HG03521 (cell line): Measurements from ENCODE around the gene HSD17B8.

Experiments
- ATAC-seq: cut with Tn5 transposase; IDR thresholded peaks from one replicate; pipeline ENCODE4 v1.9.1; 2021; ENCODE audit warnings: mild to moderate bottlenecking, moderate library complexity; ENCODE audit not compliant: unreplicated experiment

Gene HSD17B8

GRCh38 chr6:33204415-33205190 is at the start of gene HSD17B8:
HSD17B8 (plus strand) TSS chr6:33204655; CDS start chr6:33204669, 14 bp downstream.
- ATAC-seq, result peak; percentile 38

DNA sequence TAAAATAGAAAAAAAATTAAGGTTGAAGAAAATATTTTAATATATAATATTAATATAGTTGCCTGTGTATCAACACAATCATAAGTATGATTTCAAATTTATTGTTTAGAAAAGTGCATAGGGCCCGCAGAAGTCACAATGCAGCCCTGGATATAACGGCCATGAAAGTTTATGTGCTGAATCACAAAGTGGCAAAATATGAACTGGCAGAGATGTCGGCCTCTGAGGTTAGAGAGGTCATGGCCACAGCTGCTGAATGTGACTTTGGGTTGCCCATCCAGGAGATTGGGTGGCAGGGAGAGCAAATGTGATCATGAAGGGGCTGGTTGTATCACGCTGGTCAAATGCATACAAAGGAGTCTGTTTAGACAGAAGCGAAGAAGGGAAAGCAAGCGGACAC is 47.9 kb upstream of the HSD17B8 start:
- ATAC-seq, result no peak

- no peak for ATAC-seq
These were observed 47.5 kb upstream of the HSD17B8 start for GRCh38 chr6:33156964-33157363.

DNA sequence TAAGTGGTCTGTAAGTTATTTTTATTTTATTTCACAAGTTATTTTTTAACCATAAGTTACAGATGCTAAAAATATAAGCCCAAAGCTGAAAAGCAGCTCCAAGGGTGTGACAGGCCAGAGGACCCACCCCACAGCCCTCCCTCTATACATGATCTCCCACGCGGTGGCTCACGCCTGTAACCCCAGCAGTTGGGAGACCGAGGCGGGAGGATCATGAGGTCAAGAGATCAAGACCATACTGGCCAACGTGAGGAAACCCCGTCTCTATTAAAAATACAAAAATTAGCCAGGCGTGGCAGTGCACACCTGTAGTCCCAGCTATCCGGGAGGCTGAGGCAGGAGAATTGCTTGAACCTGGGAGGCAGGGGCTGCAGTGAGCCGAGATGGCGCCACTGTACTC is 44.4 kb upstream of the HSD17B8 start:
- no peak for ATAC-seq

- ATAC-seq, result no peak
These were observed 43.6 kb upstream of the HSD17B8 start for GRCh38 chr6:33160728-33161344.

- ATAC-seq, result no peak
These were observed 42.8 kb upstream of the HSD17B8 start for GRCh38 chr6:33161354-33162331.

- no peak for ATAC-seq
These were observed 40.9 kb upstream of the HSD17B8 start for GRCh38 chr6:33163540-33163939.

- no peak for ATAC-seq
These were observed 40.3 kb upstream of the HSD17B8 start for GRCh38 chr6:33164176-33164575.

DNA sequence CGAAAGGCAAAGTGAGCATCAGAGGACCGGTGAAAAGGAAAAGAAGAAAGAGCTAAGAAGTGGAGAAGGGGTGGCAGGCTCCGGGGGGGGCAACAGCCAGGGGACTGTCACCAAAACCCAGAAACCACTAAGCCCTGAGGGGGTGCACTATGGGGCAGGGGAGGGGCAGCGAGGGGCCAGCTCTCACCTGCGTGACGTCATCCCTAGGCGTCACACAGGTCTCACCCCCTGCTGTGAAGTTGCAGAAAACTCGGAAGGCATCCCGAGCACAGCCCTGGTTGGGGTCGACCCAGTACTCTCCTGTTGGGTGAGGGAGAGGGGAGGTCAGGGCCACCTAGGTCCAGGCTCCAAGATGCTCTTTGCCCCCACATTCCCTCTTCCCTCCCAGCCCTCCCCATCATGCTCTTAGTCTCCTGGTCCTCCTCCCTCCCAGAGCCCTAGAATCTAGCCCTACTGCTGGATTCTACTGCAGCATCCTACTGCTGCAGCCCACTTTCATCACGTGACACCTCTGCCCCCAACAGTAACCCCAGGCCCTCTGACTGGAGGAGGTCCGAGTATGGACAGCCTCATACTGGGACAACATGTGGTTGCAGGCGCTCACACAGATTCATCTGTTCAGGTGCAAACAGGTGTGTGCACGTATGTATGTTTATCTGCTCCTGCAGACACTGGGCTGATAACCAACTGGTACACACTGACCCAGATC is 39.6 kb upstream of the HSD17B8 start:
- no peak for ATAC-seq

DNA sequence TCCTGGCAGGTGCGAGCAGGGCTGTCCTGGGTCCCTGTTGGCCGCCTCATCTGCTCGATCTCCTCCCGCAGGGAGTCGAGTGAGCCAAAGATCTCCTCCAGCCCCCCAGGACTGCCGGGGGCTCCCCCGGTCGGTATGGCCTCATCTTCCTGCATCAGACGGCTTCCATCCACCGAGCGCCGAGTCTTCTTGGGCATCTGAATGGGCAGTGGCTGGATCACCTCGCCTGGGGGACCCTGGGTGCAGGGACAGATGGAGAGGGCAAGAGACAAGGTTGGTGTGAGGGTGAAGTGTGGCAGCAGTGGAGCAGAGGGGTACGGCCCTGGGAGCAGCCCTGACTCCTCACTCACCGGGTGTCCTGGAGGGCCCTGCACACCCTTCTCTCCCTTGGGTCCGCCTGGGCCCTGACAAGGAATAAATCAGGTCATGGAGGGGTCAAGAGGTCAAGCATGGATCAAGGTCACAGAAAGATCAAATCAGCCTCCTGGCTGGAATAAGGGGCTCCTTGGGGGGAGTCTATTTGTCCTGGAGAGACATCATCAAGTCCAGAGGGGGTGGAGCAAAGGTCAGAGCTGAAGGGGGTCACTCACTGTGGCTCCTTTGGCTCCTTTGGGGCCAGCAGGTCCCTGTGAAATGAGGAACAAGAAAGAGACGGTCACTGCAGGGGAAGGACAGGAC is 38.7 kb upstream of the HSD17B8 start:
- no peak for ATAC-seq

GRCh38 chr6:33166363-33166762 is 38.1 kb upstream of the HSD17B8 start:
- no peak for ATAC-seq

GRCh38 chr6:33166811-33167210 is 37.6 kb upstream of the HSD17B8 start:
- no peak for ATAC-seq

DNA sequence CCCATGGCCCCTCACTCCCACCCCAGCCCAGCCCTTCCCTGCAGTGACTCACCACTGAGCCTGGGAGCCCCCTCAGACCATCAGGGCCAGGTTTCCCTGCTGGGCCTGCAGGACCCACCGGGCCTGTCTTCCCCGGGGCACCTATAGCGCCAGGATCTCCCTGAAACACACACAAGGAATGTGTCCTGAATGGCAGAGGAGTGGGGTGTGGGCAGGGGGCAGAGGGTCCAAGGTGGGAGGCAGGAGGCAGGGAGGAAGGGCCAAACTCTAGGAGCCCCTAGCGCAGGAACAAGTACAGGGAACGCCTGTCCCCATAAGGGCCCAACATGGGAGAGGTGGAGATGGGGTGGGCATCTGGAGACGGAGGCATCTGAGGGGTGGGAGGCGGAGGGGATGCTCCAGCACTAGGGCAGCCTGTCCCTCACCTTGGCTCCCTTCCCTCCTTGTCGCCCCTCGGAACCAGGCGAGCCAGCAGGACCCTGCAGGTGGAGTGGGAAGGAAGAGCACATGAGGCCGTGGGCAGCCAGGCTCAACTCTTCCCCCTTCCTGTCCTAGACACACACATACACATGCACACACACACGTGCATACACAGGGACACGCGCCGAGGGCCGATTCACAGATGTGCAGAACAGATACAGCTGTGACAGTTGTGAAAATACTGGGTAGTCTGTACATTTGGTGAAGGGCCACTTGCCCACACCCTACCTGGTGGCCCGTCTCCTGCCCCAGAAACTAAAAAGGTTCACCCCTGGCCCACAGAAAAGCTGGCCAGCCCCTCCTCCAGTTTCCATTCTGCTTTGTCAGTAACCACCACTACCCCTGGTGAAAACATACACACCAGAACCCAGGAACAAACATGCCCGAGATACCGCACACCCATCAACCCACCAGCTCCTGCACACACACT is 36.8 kb upstream of the HSD17B8 start:
- ATAC-seq, result no peak

DNA sequence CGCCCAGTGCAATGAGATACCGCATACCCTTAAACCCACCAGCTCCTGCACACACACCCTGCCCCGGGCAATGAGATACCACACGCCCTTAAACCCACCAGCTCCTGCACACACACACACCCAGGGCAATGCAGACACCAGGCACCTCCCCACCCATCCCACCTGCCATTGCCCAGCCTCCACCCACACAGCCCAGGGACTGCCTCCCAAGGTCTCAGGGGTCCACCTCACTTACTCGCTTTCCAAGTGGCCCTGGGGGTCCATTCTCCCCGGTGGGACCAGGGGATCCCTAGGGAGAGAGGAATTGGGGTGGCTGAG is 36.2 kb upstream of the HSD17B8 start:
- no peak for ATAC-seq

- no peak for ATAC-seq
These were observed 35.8 kb upstream of the HSD17B8 start for GRCh38 chr6:33168639-33169038.

GRCh38 chr6:33169291-33170175 is 34.9 kb upstream of the HSD17B8 start:
- ATAC-seq, result no peak

DNA sequence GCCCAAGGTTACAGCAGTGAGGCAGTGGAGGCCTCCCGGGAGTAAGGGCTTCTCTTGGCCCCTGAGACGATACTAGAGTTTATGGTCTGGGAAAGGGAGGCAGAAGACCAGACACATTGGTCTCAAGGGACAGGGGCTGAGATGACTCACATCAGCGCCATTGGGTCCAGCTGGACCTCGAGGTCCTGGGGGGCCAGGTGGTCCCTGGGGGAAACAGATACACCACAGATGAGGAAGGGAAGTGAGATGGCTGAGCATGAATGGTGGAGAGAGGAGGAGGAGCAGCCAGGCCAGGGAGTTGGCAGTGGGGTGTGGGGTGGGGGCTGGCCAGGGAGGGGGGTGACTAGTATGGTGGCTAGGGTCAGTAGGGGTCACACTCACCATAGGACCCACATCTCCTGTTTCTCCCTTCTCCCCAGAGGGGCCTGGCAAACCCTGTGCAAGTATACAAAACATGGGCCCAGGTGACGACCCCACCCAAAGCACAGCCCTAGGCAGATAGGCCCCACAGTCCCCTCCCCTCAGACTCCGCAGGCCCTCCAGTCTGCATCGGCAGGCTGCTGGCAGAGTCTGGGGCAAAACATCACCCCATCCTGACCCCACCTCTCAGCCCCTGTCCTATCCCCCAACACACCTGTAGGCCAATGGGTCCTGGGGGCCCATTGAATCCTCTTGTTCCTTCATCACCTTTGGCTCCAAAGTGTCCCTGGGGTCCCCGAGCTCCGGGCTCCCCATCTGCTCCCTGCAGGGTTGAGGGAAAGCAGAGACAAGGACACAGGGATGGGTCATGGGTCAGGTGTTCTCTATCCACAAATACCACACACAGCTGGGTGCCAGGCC is 34.1 kb upstream of the HSD17B8 start:
- no peak for ATAC-seq
